CD4-positive, CD25-positive, alpha-beta regulatory T cell (primary cell): ENCODE results near the gene SLC38A10. TPM values are rescaled to one million over a fixed set of nuclear protein-coding genes. Genes with fewer than 3 reads are reported as not detected.

Experiments
- ATAC-seq, 2 donors: fragments of 150-1000 bp; cut with Tn5 transposase; one replicate each; pipeline ENCODE4 v1.10.0; 2021; ENCODE audit warnings: low read depth in 2 of 2, moderate number of reproducible peaks in 2 of 2, moderate library complexity in 1 of 2
- DNase-seq, 3 donors: peaks; one replicate each; pipeline versions ENCODE4 v3.0.0 to v3.0.0-alpha.2; 2012 to 2022; ENCODE audit warnings: mixed read lengths in 1 of 3
- H3K27ac ChIP-seq: one replicate; pipeline ENCODE4 v1.7.0; 2013; ENCODE audit warnings: mild to moderate bottlenecking, low read length; ENCODE audit not compliant: insufficient read depth, poor library complexity, severe bottlenecking
- H3K27me3 ChIP-seq: one replicate; pipeline ENCODE4 v1.7.0; 2013; ENCODE audit warnings: low read length; ENCODE audit not compliant: control insufficient read depth, insufficient read depth
- H3K36me3 ChIP-seq: one replicate; pipeline ENCODE4 v1.7.0; 2013; ENCODE audit warnings: mild to moderate bottlenecking, low read length, moderate library complexity; ENCODE audit not compliant: control insufficient read depth, insufficient read depth
- H3K4me1 ChIP-seq: 2 replicates; pipeline ENCODE4 v1.7.0; 2013; ENCODE audit warnings: mild to moderate bottlenecking, low read length; ENCODE audit not compliant: insufficient read depth, control insufficient read depth, poor library complexity, severe bottlenecking
- H3K4me3 ChIP-seq: one replicate; pipeline ENCODE4 v1.7.0; 2013; ENCODE audit warnings: low read depth, mild to moderate bottlenecking, low read length, moderate library complexity
- H3K9me3 ChIP-seq, 2 experiments: 1 replicate in 1 of 2; 2 replicates in 1 of 2; pipeline ENCODE4 v1.7.0; 2013; ENCODE audit warnings: low read length in 2 of 2, mild to moderate bottlenecking in 1 of 2, moderate library complexity in 1 of 2; ENCODE audit not compliant: control insufficient read depth in 2 of 2
- H3K27ac Mint-ChIP-seq, 3 donors: one replicate each; pipeline ENCODE4 v1.8.0; 2020 to 2022; ENCODE audit warnings: mild to moderate bottlenecking in 3 of 3, mixed read lengths in 3 of 3, moderate library complexity in 2 of 3
- H3K27me3 Mint-ChIP-seq: one replicate; pipeline ENCODE4 v1.8.0; 2022; ENCODE audit warnings: mild to moderate bottlenecking, mixed read lengths
- H3K36me3 Mint-ChIP-seq: one replicate; pipeline ENCODE4 v1.8.0; 2020; ENCODE audit warnings: mixed read lengths
- H3K4me1 Mint-ChIP-seq, 4 donors: one replicate each; pipeline ENCODE4 v1.8.0; 2020 to 2022; ENCODE audit warnings: mixed read lengths in 4 of 4, mild to moderate bottlenecking in 1 of 4
- H3K4me3 Mint-ChIP-seq, 4 donors: one replicate each; pipeline ENCODE4 v1.8.0; 2020 to 2022; ENCODE audit warnings: mild to moderate bottlenecking in 4 of 4, mixed read lengths in 4 of 4, moderate library complexity in 3 of 4
- H3K9me3 Mint-ChIP-seq, 7 donors: one replicate each; pipeline ENCODE4 v1.8.0; 2020 to 2022; ENCODE audit warnings: mixed read lengths in 7 of 7, mild to moderate bottlenecking in 3 of 7, moderate library complexity in 2 of 7
- polyA plus RNA-seq, 4 donors: library from polyadenylated mRNA; unstranded; fragments of 300-500 nt; fragmentation: Illumina TruSeq; gene quantifications; one replicate each; pipeline ENCODE4 v1.2.3, GENCODE V29; 2021
- total RNA-seq: library from RNA; stranded (reverse); gene quantifications from one replicate; pipeline ENCODE4 v1.2.3, GENCODE V29; 2022

SLC38A10 gene
- total and polyA plus RNA-seq, 5 donors from 2014 or later: 38.2 to 66.3 (median 50.1) TPM

- Mint-ChIP-seq H3K27ac (no peak overlapping the region), H3K27me3 (peaks cover 8% of the 10 kb centered on the region)
- peak; percentile 26 to 58 for ATAC-seq
Observed at GRCh38 chr17:81322271-81323082, 27.4 kb upstream of the SLC38A10 start.

GRCh38 chr17:81317961-81318605, 23.0 kb upstream of the SLC38A10 start:
- peaks cover 8% of the 10 kb centered on the region for H3K27me3 Mint-ChIP-seq
- H3K4me3 Mint-ChIP-seq: no peak overlapping the region
- no peaks in the 10 kb centered on the region for H3K36me3 Mint-ChIP-seq
- Histone ChIP-seq H3K4me3 (no peak overlapping the region), H3K36me3 (no peaks in the 10 kb centered on the region), H3K27me3 (no peaks in the 10 kb centered on the region), H3K27ac (no peak overlapping the region), H3K9me3 (no peaks in the 10 kb centered on the region), H3K4me1 (no peaks in the 10 kb centered on the region)
- no peak for DNase-seq
- no peaks in the 10 kb centered on the region for H3K9me3 Mint-ChIP-seq
- H3K4me1 Mint-ChIP-seq: no peaks in the 10 kb centered on the region
- peak overlapping the region in 1 of 3 donors; percentile 64 for H3K27ac Mint-ChIP-seq
- no peak for ATAC-seq

More at GRCh38 chr17:81322271-81323082, 27.4 kb upstream of the SLC38A10 start:
- no peaks in the 10 kb centered on the region for H3K9me3 ChIP-seq
- H3K27me3 ChIP-seq: no peaks in the 10 kb centered on the region
- Mint-ChIP-seq H3K4me1 (no peaks in the 10 kb centered on the region), H3K9me3 (no peaks in the 10 kb centered on the region), H3K4me3 (no peak overlapping the region), H3K36me3 (no peaks in the 10 kb centered on the region)
- H3K4me3 ChIP-seq: no peak overlapping the region
- H3K36me3 ChIP-seq: no peaks in the 10 kb centered on the region
- DNase-seq: peak in 2 of 3 donors; percentile 15 to 33
- no peaks in the 10 kb centered on the region for H3K4me1 ChIP-seq
- no peak overlapping the region for H3K27ac ChIP-seq

- Histone ChIP-seq H3K27ac (no peak overlapping the region), H3K9me3 (no peaks in the 10 kb centered on the region), H3K4me3 (no peak overlapping the region), H3K4me1 (no peaks in the 10 kb centered on the region), H3K27me3 (no peaks in the 10 kb centered on the region), H3K36me3 (no peaks in the 10 kb centered on the region)
- H3K9me3 Mint-ChIP-seq: no peaks in the 10 kb centered on the region
- H3K36me3 Mint-ChIP-seq: no peaks in the 10 kb centered on the region
- H3K27ac Mint-ChIP-seq: no peak overlapping the region
- no peaks in the 10 kb centered on the region for H3K4me1 Mint-ChIP-seq
- no peak overlapping the region for H3K4me3 Mint-ChIP-seq
- no peak for ATAC-seq
- peaks cover 9% of the 10 kb centered on the region for H3K27me3 Mint-ChIP-seq
- DNase-seq: no peak
Observed at GRCh38 chr17:81317530-81317821, 22.4 kb upstream of the SLC38A10 start.

GRCh38 chr17:81315885-81316391, 20.8 kb upstream of the SLC38A10 start:
- H3K9me3 Mint-ChIP-seq: no peaks in the 10 kb centered on the region
- H3K27me3 Mint-ChIP-seq: peaks cover 9% of the 10 kb centered on the region
- H3K36me3 Mint-ChIP-seq: no peaks in the 10 kb centered on the region
- ATAC-seq (no peak), DNase-seq (no peak)
- no peak overlapping the region for H3K4me3 Mint-ChIP-seq
- Histone ChIP-seq H3K27me3 (no peaks in the 10 kb centered on the region), H3K4me3 (no peak overlapping the region), H3K27ac (no peak overlapping the region), H3K4me1 (no peaks in the 10 kb centered on the region), H3K9me3 (no peaks in the 10 kb centered on the region), H3K36me3 (no peaks in the 10 kb centered on the region)
- no peaks in the 10 kb centered on the region for H3K4me1 Mint-ChIP-seq
- H3K27ac Mint-ChIP-seq: no peak overlapping the region

GRCh38 chr17:81315129-81315884, 20.2 kb upstream of the SLC38A10 start:
- Histone ChIP-seq H3K4me3 (no peak overlapping the region), H3K27ac (no peak overlapping the region), H3K9me3 (no peaks in the 10 kb centered on the region), H3K27me3 (no peaks in the 10 kb centered on the region), H3K4me1 (no peaks in the 10 kb centered on the region), H3K36me3 (no peaks in the 10 kb centered on the region)
- no peak for DNase-seq
- Mint-ChIP-seq H3K27me3 (peaks cover 5% of the 10 kb centered on the region), H3K4me1 (no peaks in the 10 kb centered on the region), H3K4me3 (no peak overlapping the region), H3K27ac (no peak overlapping the region), H3K36me3 (no peaks in the 10 kb centered on the region), H3K9me3 (no peaks in the 10 kb centered on the region)
- no peak for ATAC-seq

- H3K4me1 Mint-ChIP-seq: no peaks in the 10 kb centered on the region
- ATAC-seq: no peak
- Histone ChIP-seq H3K9me3 (no peaks in the 10 kb centered on the region), H3K36me3 (no peaks in the 10 kb centered on the region), H3K27ac (no peak overlapping the region), H3K4me3 (no peak overlapping the region), H3K27me3 (no peaks in the 10 kb centered on the region), H3K4me1 (no peaks in the 10 kb centered on the region)
- no peaks in the 10 kb centered on the region for H3K36me3 Mint-ChIP-seq
- peaks cover 6% of the 10 kb centered on the region for H3K27me3 Mint-ChIP-seq
- no peak for DNase-seq
- H3K4me3 Mint-ChIP-seq: no peak overlapping the region
- no peaks in the 10 kb centered on the region for H3K9me3 Mint-ChIP-seq
- no peak overlapping the region for H3K27ac Mint-ChIP-seq
Observed at GRCh38 chr17:81314398-81315081, 19.4 kb upstream of the SLC38A10 start.

GRCh38 chr17:81313776-81314397, 18.8 kb upstream of the SLC38A10 start:
- Mint-ChIP-seq H3K4me1 (peaks cover 0 to 3% (median 0%) of the 10 kb centered on the region in 4 donors), H3K27ac (no peak overlapping the region), H3K27me3 (peaks cover 11% of the 10 kb centered on the region), H3K4me3 (no peak overlapping the region), H3K36me3 (no peaks in the 10 kb centered on the region), H3K9me3 (no peaks in the 10 kb centered on the region)
- ATAC-seq (no peak), DNase-seq (no peak)
- no peaks in the 10 kb centered on the region for H3K27me3 ChIP-seq
- no peak overlapping the region for H3K27ac ChIP-seq
- no peaks in the 10 kb centered on the region for H3K9me3 ChIP-seq
- no peaks in the 10 kb centered on the region for H3K36me3 ChIP-seq
- no peak overlapping the region for H3K4me3 ChIP-seq
- H3K4me1 ChIP-seq: no peaks in the 10 kb centered on the region
